Caco-2 (cell line): ENCODE data around the gene FHAD1. TPM values are rescaled to one million over a fixed set of nuclear protein-coding genes. Genes with fewer than 3 reads are reported as not detected.
"Not testable (repeated sequence)": the region's sequence is repeated elsewhere in the genome, so short reads cannot be mapped to it uniquely, and the experiment has no call there.

ENCODE experiments used
- BruUV-seq: library from RNA; stranded (reverse); fragments of 400-500 nt; replicated peaks from 2 replicates; lab custom pipeline; 2021; lab: Mats Ljungman, UMichigan
- CTCF ChIA-PET: fragments of 300-600 bp; sonication (Branson Sonifier 250); formaldehyde crosslinking; loops from one replicate; lab custom pipeline; 2022; ENCODE audit warnings: antibody characterized with exemption; lab: Charles Lee
- POLR2A ChIA-PET: fragments of 300-600 bp; sonication (Branson Sonifier 250); formaldehyde crosslinking; loops from one replicate; lab custom pipeline; 2022; ENCODE audit warnings: antibody characterized with exemption; lab: Charles Lee
- DNase-seq, 2 experiments: peaks; one replicate each; pipeline versions ENCODE4 v3.0.0 to v3.0.0-alpha.2; 2020 to 2022
- H3K27me3 ChIP-seq: replicated peaks from 2 replicates; pipeline ENCODE4 v1.6.0; 2011; ENCODE audit warnings: low read length; ENCODE audit not compliant: control insufficient read depth, insufficient read depth
- H3K36me3 ChIP-seq: 2 replicates; pipeline ENCODE4 v1.5.1; 2011; ENCODE audit warnings: low read length; ENCODE audit not compliant: control insufficient read depth, insufficient read depth
- H3K4me1 ChIP-seq: fragments of 250-450 bp; sonication (Bioruptor Pico); 2 replicates; pipeline ENCODE4 v1.5.1; 2020; ENCODE audit warnings: mild to moderate bottlenecking
- H3K4me3 ChIP-seq: 2 replicates; pipeline ENCODE4 v1.5.1; 2011; ENCODE audit warnings: low read depth, mild to moderate bottlenecking, control low read depth, low read length
- H3K9me3 ChIP-seq: fragments of 250-450 bp; sonication (Bioruptor Pico); 2 replicates; pipeline ENCODE4 v1.5.1; 2020; ENCODE audit warnings: mild to moderate bottlenecking, moderate library complexity
- H3K27ac Mint-ChIP-seq: one replicate; pipeline ENCODE4 v1.8.0; 2022; ENCODE audit warnings: mixed read lengths; ENCODE audit not compliant: unreplicated experiment
- H3K27me3 Mint-ChIP-seq: one replicate; pipeline ENCODE4 v1.8.0; 2022; ENCODE audit warnings: mixed read lengths; ENCODE audit not compliant: insufficient read depth, unreplicated experiment
- H3K36me3 Mint-ChIP-seq: one replicate; pipeline ENCODE4 v1.8.0; 2022; ENCODE audit warnings: mild to moderate bottlenecking, mixed read lengths; ENCODE audit not compliant: insufficient read depth, unreplicated experiment
- H3K4me1 Mint-ChIP-seq: one replicate; pipeline ENCODE4 v1.8.0; 2022; ENCODE audit warnings: low read depth, mixed read lengths; ENCODE audit not compliant: unreplicated experiment
- H3K4me3 Mint-ChIP-seq: one replicate; pipeline ENCODE4 v1.8.0; 2022; ENCODE audit warnings: mild to moderate bottlenecking, moderate library complexity, mixed read lengths; ENCODE audit not compliant: unreplicated experiment
- H3K9me3 Mint-ChIP-seq: one replicate; pipeline ENCODE4 v1.8.0; 2022; ENCODE audit warnings: mixed read lengths; ENCODE audit not compliant: unreplicated experiment
- CTCF ChIP-seq, 2 experiments: fragments of 200-600 bp in 1 of 2; IDR thresholded peaks; 1 replicate in 1 of 2; 2 replicates in 1 of 2; pipeline versions ENCODE4 v1.5.1 to v1.8.0; 2011 to 2022; ENCODE audit warnings: antibody characterized with exemption in 1 of 2, control low read depth in 1 of 2, inconsistent platforms in 1 of 2, low read depth in 1 of 2, low read length in 1 of 2, mild to moderate bottlenecking in 1 of 2, moderate library complexity in 1 of 2; ENCODE audit not compliant: insufficient read depth in 1 of 2, severe bottlenecking in 1 of 2, unreplicated experiment in 1 of 2
- intact Hi-C: fragments of 100-400 bp; cut with micrococcal nuclease; formaldehyde crosslinking; loops from one replicate; pipeline ENCODE4 v1.10.0; 2022; ENCODE audit not compliant: unreplicated experiment
- total RNA-seq: library from RNA; stranded (reverse); gene quantifications from 2 replicates; pipeline ENCODE4 v1.2.3, GENCODE V29; 2022

The FHAD1 gene
- total RNA-seq, 1 experiment from 2014 or later: 0.18 TPM

- H3K36me3 ChIP-seq: peaks cover under 1% of the 10 kb centered on the region; the same call in 1 of the 2 replicates
- Mint-ChIP-seq H3K4me1 (peaks cover 9% of the 10 kb centered on the region), H3K27ac (peak overlapping the region; percentile 59), H3K4me3 (no peak overlapping the region), H3K36me3 (no peaks in the 10 kb centered on the region), H3K27me3 (no peaks in the 10 kb centered on the region), H3K9me3 (no peaks in the 10 kb centered on the region)
- no peak overlapping the region for H3K4me3 ChIP-seq
- H3K27me3 ChIP-seq: no peaks in the 10 kb centered on the region
- intact Hi-C loops: no loop called here
- peaks cover 15% of the 10 kb centered on the region for H3K4me1 ChIP-seq
- no peak for TF ChIP-seq CTCF (IDR thresholded peaks at IDR 0.05; ENCODE audit: insufficient read depth in 1 of 2, low read depth in 1 of 2, low read length in 1 of 2, severe bottlenecking in 1 of 2, unreplicated experiment in 1 of 2)
- ChIA-PET CTCF (no interaction called here), POLR2A (no interaction called here)
- no TSS peak for BruUV-seq
- DNase-seq: no peak
- no peaks in the 10 kb centered on the region for H3K9me3 ChIP-seq
Observed at GRCh38 chr1:15425958-15426357, 178.9 kb downstream of the FHAD1 start.

GRCh38 chr1:15426492-15427279 lies 179.7 kb downstream of the FHAD1 start:
- POLR2A ChIA-PET: no interaction called here
- H3K27ac Mint-ChIP-seq: peak overlapping the region; percentile 59
- H3K4me3 ChIP-seq: no peak overlapping the region
- DNase-seq: no peak
- H3K9me3 Mint-ChIP-seq: no peaks in the 10 kb centered on the region
- CTCF ChIA-PET: no interaction called here
- H3K27me3 Mint-ChIP-seq: no peaks in the 10 kb centered on the region
- no TSS peak for BruUV-seq
- H3K27me3 ChIP-seq: no peaks in the 10 kb centered on the region
- no peaks in the 10 kb centered on the region for H3K36me3 Mint-ChIP-seq
- H3K4me3 Mint-ChIP-seq: no peak overlapping the region
- TF ChIP-seq CTCF (IDR thresholded peaks at IDR 0.05; ENCODE audit: insufficient read depth in 1 of 2, low read depth in 1 of 2, low read length in 1 of 2, severe bottlenecking in 1 of 2, unreplicated experiment in 1 of 2): no peak
- intact Hi-C loops: no loop called here
- peaks cover 9% of the 10 kb centered on the region for H3K4me1 Mint-ChIP-seq
- no peaks in the 10 kb centered on the region for H3K9me3 ChIP-seq
- H3K4me1 ChIP-seq: peaks cover 15% of the 10 kb centered on the region
- no peaks in the 10 kb centered on the region for H3K36me3 ChIP-seq

- no peaks in the 10 kb centered on the region for H3K9me3 Mint-ChIP-seq
- TF ChIP-seq CTCF (IDR thresholded peaks at IDR 0.05; ENCODE audit: insufficient read depth in 1 of 2, low read depth in 1 of 2, low read length in 1 of 2, severe bottlenecking in 1 of 2, unreplicated experiment in 1 of 2): no peak
- H3K27ac Mint-ChIP-seq: no peak overlapping the region
- H3K4me1 Mint-ChIP-seq: peaks cover 9% of the 10 kb centered on the region
- H3K27me3 Mint-ChIP-seq: no peaks in the 10 kb centered on the region
- BruUV-seq: no TSS peak
- intact Hi-C loops: no loop called here
- Histone ChIP-seq H3K36me3 (no peaks in the 10 kb centered on the region), H3K4me1 (peaks cover 15% of the 10 kb centered on the region), H3K27me3 (no peaks in the 10 kb centered on the region), H3K9me3 (no peaks in the 10 kb centered on the region), H3K4me3 (no peak overlapping the region)
- CTCF ChIA-PET: interaction anchor here (0.6 kb wide), 1 partner anchor 29 kb away, joined by 3 read pairs; no protein-coding TSS in a partner anchor
- POLR2A ChIA-PET: no interaction called here
- no peaks in the 10 kb centered on the region for H3K36me3 Mint-ChIP-seq
- H3K4me3 Mint-ChIP-seq: no peak overlapping the region
- DNase-seq: no peak
Observed at GRCh38 chr1:15427280-15427666, 180.2 kb downstream of the FHAD1 start.

- H3K4me3 ChIP-seq, DNase-seq, H3K36me3 ChIP-seq, H3K27ac Mint-ChIP-seq, BruUV-seq, H3K4me1 Mint-ChIP-seq, H3K4me3 Mint-ChIP-seq, H3K9me3 Mint-ChIP-seq, POLR2A ChIA-PET, H3K36me3 Mint-ChIP-seq, H3K9me3 ChIP-seq, intact Hi-C loops, H3K27me3 ChIP-seq, H3K27me3 Mint-ChIP-seq: not testable (repeated sequence)
- CTCF ChIA-PET: interaction anchor here (1.0 kb wide), 1 partner anchor 105 kb away, joined by 3 read pairs; no protein-coding TSS in a partner anchor
- peaks cover 14% of the 10 kb centered on the region for H3K4me1 ChIP-seq
Observed at GRCh38 chr1:15428252-15428651, 181.2 kb downstream of the FHAD1 start.
